HG03565 (cell line): Measurements from ENCODE around the gene FAM78A.

ENCODE experiments used
- ATAC-seq: cut with Tn5 transposase; IDR thresholded peaks from one replicate; pipeline ENCODE4 v1.9.1; 2021; ENCODE audit warnings: mild to moderate bottlenecking, moderate library complexity; ENCODE audit not compliant: unreplicated experiment

Gene FAM78A

GRCh38 chr9:131303381-131304321 lies 27.3 kb upstream of the FAM78A start:
- ATAC-seq = no peak

- ATAC-seq = no peak
These were observed 26.1 kb upstream of the FAM78A start for GRCh38 chr9:131302244-131303075.

- no peak for ATAC-seq
These were observed 24.1 kb upstream of the FAM78A start for GRCh38 chr9:131300444-131300843.

GRCh38 chr9:131299961-131300347 lies 23.6 kb upstream of the FAM78A start:
- ATAC-seq = no peak

- ATAC-seq = no peak
These were observed 23.1 kb upstream of the FAM78A start for GRCh38 chr9:131299346-131299960.

- no peak for ATAC-seq
These were observed 22.5 kb upstream of the FAM78A start for GRCh38 chr9:131298816-131299215.

- no peak for ATAC-seq
These were observed 22.0 kb upstream of the FAM78A start for GRCh38 chr9:131298341-131298740.

- no peak for ATAC-seq
These were observed 21.6 kb upstream of the FAM78A start for GRCh38 chr9:131297903-131298302.

GRCh38 chr9:131296906-131297500 lies 20.7 kb upstream of the FAM78A start:
- ATAC-seq = no peak

GRCh38 chr9:131296460-131296859 lies 20.1 kb upstream of the FAM78A start:
- no peak for ATAC-seq

GRCh38 chr9:131292937-131293336 lies 16.6 kb upstream of the FAM78A start:
- no peak for ATAC-seq

GRCh38 chr9:131291795-131292315 lies 15.5 kb upstream of the FAM78A start:
- no peak for ATAC-seq

- no peak for ATAC-seq
These were observed 14.6 kb upstream of the FAM78A start for GRCh38 chr9:131290767-131291370.

- no peak for ATAC-seq
These were observed 13.9 kb upstream of the FAM78A start for GRCh38 chr9:131290036-131290766.

GRCh38 chr9:131289301-131290035 lies 13.2 kb upstream of the FAM78A start, which contains the start of gene PLPP7:
PLPP7 (plus strand) TSS chr9:131289723; CDS start chr9:131289998, 275 bp downstream.
- ATAC-seq = no peak

GRCh38 chr9:131288217-131288616 lies 11.9 kb upstream of the FAM78A start:
- ATAC-seq = no peak

GRCh38 chr9:131287359-131287758 lies 11.0 kb upstream of the FAM78A start:
- no peak for ATAC-seq

GRCh38 chr9:131284856-131285255 lies 8.5 kb upstream of the FAM78A start:
- no peak for ATAC-seq
